SIG-M5 (cell line): Measurements from ENCODE around the gene HTR4.
"Not testable (repeated sequence)": the region's sequence is repeated elsewhere in the genome, so short reads cannot be mapped to it uniquely, and the experiment has no call there.

Experiments
- DNase-seq: peaks from one replicate; lab custom pipeline; 2025; lab: John Stamatoyannopoulos, UW

HTR4 gene, protein sequence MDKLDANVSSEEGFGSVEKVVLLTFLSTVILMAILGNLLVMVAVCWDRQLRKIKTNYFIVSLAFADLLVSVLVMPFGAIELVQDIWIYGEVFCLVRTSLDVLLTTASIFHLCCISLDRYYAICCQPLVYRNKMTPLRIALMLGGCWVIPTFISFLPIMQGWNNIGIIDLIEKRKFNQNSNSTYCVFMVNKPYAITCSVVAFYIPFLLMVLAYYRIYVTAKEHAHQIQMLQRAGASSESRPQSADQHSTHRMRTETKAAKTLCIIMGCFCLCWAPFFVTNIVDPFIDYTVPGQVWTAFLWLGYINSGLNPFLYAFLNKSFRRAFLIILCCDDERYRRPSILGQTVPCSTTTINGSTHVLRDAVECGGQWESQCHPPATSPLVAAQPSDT

DNA sequence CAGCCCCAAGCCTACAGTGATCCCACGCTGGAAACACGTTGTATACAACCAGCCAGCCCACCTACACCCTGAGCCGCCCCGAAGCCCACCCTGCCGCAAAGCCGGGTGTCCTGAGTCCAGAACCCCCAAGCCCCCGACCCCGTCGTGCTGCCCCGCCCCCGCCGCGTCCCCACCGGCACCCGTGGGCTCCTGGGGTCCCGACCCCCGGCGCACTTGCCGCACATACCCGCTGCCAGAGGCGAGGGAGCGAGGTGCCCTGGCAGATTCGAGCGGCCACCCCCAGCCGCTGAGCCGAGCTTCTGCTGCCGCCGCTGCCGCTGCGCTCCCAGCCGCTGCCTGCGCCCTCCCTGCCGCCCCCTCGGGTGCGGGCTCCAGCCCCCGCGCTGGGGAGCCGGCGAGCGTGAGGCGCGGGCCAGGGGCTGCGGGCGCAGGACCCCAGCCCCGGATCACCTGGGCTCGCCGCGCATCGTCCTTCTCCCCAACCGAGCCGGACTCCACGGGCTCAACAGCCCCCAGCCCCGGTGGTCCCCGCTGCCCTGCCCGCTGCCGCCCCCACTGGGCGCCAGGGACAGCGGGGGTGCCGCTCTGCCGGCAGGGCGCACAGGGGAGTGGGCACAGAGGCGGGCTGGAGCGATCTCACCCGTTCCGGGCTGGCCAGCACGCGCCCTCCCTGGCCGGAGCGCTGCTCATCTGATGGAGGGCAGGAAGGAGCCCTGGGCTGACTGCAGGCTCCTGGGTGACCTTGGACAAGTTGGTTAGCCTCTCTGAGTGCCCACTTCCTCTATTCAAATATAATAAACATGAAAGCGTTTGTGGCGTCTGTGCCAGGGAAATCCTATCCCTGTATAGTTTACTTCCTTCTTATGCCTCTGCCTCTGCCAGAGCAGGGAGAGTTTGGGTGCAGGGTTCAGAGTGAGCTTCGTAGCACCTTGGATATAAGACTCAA, at the start of gene HTR4:
Gene HTR4, minus strand, starts transcription at position 692 of the 946 bp plus-strand sequence. CDS start 17,513 bp downstream, outside the sequence.
- no peak for DNase-seq

DNA sequence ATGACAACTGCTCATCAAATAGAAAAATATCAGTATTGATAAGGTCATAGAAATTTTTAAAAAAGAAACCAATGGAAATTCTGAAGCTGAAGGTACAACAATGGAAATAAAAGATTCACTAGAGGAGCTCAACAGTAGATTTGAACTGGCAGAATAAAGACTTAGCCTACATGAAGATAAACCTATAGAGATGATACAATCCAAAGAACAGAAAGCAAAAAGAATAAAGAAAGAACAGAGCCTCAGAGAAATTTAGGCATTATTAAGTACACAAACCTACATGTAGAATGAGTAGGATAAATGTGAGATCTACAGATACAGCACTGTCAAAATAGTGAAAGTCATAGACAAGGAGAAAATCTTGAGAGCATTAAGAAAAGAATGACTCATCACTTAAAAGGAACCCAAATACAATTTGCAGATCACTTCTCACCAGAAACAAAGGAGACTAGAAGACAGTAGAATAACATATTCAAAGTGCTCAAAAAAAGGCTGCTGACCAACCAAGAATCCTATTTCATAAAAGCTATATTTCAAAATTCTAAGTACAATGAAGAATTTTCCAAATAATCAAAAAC, 47.8 kb upstream of the HTR4 start:
- no peak for DNase-seq

DNA sequence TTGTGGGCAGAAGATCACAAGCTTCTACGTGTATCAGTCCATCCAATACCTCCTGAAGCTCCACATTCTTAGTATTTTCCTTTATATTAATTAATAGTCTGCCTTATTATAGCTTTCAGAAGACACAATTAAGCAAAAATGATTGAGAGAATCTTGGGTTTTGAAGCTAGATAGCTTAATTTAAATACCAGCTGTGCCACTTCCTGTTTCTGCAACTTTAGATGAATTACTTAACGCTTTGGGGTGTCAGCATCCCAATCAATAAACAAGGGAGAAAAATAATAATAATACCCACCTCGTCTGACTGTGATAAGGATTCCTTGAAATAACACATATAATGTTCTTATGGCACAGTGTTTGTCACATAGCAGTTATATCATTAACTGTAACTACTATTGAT, 44.7 kb upstream of the HTR4 start:
- DNase-seq = no peak

DNA sequence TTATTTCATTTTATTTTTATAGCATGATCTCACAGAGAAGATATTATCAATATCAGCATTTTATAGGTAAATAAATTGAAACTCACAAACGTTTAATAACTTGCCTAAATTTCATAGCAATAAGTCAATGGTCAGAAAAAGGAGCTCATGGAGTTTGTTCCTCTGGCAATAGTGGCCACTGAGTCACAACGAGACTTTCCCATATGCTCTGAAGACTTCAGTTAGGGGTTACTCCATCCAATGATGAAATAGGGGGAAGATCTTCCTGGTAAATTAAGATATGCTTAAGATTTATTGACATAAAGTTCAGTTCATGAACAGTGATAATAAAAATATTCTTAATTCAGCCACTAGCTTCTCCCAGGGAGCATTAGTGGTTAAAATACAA, 43.5 kb upstream of the HTR4 start:
- DNase-seq = no peak

DNA sequence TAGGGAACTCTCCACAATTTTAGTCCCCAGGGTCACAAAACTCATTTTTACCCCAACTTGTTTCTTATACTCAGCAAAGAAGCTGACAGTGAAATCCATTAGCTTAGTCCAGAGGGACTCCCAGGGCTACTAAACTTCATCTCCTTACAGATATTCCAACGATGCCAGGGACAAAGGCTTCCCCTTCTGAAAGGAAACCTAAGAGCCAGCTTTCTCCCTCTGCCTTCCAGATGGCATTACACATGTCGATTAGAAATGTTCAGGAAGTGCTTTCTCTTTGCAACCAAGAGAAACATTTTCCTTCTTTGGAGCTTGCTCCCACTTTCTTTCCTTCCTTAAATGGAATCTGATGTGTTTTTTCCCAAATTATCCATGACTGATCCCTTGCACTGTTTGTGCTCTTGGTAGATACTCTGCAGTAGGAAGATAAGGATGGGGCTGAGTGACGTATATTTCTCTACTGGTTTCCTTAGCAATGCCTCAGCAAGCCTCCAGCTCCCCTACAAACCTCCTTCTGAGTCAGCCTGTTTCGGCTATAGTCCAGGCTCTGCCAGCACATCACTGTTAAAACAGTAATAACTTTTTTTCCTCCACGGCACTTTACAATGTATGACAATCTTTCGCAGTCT, 43.0 kb upstream of the HTR4 start:
- DNase-seq = no peak

DNA sequence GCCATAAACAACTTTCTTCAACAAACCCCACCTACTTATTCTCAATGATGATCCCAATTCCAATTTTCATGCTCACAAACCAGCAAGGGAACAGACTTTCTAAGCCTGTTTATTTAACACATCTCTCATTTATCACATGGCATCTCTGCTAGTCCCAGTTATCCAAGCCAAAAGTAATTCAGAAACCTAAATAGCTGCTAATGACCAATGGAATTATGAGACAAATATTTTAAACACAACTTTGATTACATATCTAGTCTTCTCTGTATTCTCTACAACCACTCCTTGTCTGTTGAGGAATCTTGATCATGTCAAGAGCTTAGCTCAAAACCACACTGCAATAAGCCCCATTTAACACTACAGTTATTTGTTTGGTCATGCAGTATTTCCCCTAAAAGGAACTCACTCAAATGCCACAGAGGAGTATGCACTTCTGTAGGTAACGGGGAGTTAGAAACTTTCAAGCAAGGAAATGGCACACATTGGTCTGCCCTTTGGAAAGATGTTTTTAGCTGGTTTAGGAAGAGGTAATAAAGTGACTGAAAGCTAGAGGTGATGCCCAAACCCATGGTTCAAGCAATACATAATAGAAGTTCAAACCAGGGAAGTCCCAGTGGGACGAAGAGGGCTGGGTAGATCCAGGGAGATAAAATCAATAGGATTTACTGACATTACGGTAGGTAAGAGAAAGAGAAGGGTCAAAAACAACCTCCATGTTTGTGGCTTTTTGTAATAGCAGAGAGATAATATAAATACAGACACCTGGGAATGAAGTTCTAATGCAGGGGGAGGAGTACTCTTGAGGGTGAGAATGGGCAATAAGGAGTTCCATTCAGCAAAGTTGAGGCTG, 42.1 kb upstream of the HTR4 start:
- DNase-seq = no peak

DNA sequence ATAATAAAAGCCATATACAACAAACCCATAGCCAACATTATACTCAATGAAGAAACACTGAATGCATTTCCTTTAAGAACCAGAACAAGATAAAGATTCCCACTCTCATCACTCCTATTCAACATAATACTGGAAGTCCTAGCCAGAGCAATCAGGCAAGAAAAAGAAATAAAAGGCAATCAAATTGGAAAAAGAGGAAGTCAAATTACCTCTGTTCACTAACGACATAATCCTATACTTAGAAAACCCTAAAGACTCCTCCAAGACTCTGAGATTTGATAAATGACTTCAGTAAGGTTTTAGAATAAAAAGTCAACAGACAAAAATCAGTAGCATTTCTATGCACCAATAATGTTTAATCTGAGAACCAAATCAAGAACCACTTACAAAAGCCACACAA, 36.6 kb upstream of the HTR4 start:
- DNase-seq = no peak

DNA sequence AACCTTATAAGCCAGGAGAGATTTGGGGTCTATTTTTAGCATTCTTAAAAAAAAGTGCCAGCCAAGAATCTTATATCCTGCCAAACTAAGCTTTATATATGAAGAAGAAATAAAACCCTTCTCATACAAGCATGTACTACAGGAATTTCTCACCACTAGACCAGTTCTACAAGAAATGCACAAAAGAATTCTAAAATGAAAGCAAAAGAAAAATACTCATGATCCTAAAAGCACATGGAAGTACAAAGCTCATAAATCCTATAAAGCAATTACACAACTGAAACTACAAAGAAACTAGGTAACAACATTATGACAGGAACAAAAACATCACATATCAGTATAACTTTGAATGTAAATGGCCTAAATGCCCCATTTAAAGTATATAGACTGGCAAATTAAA, 34.5 kb upstream of the HTR4 start:
- no peak for DNase-seq

DNA sequence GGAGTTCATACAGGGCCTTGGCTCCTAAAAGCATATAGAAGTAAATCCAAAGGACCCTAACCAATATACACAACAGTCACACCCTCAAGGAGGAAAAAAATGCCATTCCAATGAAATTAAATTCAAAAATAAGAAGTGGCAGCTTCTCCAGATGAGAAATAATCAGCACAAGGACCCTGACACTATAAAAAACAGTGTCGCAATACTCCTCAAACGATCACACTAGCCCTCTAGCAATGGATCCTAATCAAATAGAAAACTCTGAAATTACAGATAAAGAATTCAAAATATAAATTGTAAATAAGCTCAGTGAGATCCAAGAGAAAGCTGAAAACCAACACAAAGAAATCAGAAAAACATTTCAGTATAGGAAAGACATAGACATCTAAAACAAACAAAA, 33.5 kb upstream of the HTR4 start:
- no peak for DNase-seq

DNA sequence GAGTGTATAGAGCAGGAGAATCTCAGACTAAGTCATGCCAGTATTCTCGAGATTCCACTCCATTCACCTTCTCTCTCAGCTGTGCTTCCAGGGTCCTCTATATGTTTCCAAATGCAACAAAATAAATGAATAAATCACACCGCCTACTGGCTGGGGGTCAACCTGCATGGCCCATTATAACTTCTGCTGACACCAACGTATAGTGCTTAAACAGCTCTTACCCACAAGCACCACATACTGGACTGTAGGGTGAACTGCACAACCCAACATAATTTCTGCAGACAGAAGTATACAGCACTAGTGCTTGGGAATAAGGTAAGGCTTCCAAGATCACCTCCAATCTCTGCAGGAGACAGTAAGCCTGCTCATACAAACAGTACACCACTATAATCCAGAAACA, 33.1 kb upstream of the HTR4 start:
- DNase-seq = no peak

DNA sequence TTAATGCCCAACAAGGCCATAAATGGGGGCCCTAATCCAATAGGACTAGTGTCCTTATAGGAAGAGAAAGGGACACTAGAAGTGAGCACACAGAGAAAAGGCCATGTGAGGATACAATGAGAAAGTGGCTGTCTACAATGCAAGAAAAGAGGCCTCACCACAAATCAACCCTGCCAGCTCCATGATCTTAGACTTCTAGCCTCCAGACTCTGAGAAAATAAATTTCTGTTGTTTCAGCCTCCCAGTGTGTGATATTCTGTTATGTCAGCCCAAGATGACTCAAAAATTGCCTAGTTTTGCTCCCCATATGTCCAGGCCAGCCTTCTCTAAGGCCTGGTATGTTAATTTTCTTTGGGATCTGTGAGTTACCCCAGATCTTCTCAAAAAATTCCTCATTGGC, 32.3 kb upstream of the HTR4 start:
- no peak for DNase-seq

DNA sequence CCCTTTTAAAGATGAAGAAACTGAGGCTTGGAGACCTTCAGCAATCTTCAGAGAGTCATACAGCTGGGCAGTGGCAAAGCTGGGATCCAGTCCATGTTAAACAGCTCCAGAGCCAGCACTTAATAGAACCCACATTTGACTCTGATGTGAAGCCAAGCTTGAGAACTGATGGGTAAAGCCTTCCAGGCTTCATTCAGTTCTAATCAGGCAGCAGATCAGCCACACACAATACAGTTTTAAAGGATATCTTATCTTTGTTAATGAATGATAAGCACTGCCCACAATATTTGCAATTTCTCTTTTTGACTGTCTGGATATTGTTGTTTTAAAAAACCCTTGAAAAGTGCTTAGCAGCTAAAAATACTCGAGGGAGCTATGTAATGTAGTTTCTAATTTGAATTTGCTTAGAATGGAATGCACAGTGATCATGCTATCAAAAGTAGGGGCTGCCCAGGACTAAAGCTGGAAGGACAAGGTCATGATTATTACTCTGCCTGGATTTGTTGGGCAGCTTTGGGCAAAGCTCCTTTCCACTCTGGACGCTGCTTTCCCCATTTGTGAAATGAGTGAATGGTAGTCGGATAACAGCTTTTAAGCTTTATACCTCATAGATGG, 31.3 kb upstream of the HTR4 start:
- DNase-seq = no peak

DNA sequence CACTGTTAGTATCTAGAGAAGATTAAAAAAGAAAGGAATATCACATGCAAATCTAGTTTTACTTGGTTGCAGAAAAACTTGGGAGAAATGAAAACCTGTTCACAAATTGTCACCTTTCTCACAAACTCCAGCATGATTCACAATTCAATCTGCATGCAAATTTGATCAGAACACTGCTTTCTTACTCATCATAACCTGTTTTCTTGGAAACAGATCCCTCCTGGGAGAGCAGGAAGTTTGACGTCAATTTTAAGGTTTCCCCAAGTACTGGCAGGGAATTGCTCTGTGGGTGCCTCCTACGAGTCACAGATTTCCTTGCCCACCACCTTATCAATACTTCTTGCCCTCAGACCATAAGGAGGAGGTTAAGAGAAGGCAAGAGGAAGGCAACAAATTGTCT, 30.2 kb upstream of the HTR4 start:
- no peak for DNase-seq

DNA sequence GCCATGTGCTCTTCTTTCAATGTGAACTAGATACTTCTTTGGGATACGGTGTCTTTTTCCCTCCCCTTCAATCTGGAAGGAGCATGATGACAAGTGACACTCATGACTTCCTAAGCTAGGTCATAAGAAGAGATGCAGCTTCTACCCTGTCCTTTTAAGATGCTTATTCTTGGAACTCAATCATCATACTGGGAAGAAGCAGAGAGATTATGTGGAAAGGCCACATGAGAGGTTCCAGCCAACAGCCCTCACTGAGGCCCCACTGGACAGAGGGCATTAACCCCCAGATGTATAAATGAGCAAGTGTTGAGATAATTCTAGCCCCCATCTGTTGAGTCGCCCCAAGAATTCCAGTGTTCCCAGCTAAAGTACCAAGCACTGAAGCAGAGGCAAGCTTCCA, 29.3 kb upstream of the HTR4 start:
- DNase-seq = no peak

DNA sequence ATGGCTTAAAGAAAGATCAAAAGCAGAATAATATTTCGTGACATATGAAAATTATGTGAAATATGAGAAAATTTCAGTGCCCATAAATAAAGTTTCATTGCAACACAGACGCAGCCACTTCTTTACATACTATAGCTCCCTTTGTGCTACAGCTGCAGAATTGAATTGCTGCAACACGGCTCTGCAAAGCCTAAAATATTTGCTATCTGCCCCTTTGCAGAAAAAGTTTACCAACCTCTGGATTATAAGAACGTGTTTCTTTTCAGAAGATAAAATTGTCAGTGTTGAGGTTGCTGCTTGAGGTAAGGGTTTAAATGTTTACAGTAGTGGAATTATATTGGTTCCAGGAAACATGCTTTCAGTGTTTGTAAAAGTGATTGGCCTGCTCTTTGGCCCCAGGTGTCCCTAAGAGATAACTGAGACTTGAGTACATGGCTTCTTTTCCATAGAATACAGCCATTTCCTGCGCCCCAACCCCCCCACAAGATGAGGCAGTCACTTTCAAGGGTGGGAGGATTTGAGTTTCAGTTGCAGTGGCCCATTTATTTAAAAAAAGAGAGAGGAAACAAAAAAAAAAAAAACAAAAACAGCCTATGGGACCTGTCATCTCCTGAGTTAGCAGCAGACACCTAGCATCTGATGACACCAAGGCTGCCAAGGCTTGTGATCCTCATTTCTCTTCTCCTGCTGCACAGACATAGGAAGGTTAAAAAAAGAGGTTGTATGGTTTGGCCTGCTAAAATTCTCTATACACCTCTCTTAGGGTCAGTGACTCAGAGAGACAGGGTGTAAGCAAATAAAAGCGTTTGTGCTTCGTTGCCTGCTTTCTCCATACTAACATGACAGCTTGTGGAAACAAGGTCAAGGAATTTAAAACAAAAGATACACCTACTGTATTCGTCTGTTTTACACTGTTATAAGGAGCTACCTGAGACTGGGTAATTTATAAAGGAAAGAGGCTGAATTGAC, 28.0 kb upstream of the HTR4 start:
- DNase-seq = no peak

DNA sequence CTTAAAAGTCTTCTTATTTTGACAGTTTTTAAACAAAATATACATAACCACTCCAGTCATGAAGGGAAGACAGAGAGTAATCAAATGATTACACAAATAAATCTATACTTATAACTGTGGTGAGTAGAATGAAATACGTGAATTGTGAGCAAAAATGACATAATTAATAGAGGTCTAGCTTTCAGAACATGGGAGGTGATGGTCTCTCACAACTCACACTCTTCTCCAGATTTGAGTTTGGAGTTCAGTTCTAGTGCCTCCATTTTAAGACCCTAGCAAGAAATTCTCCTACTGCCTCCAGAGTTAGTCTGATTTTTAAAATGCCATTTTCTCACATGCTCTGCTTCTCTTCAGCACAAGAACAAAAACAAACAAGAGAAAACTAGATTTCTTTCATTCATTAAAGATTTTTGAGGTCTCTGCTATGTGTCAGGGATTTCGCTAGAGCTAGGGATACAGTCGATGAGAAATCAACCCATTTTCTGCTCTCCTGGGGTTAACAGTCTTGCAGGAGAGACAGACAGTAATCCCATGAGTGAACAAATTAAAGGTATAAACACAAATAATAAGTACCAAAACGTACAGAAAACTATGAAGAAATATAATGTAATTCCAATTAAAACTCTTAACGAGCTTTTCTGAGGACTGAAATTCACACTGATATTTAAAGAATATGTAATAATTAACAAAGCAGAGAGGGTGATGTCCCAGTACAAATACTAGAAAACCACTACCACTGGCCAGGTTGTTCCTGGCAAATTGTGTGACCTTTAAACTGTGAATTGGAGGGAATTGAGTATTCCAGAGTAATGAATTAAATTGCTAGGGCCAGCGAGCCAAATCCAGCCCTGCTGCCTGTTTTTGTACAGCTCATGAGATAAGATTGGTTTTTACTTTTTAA, 27.1 kb upstream of the HTR4 start:
- no peak for DNase-seq

DNA sequence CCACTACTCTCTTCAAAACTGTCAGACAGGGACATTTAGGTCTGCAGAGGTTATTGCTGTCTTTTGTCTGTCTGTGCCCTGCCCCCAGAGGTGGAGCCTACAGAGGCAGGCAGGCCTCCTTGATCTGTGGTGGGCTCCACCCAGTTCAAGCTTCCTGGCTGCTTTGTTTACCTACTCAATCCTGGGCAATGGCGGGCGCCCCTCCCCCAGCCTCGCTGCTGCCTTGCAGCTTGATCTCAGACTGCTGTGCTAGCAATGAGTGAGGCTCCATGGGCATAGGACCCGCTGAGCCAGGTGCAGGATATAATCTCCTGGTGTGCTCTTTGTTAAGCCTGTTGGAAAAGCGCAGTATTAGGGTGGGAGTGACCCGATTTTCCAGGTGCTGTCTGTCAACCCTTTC, 19.4 kb upstream of the HTR4 start:
- DNase-seq = not testable (repeated sequence)

DNA sequence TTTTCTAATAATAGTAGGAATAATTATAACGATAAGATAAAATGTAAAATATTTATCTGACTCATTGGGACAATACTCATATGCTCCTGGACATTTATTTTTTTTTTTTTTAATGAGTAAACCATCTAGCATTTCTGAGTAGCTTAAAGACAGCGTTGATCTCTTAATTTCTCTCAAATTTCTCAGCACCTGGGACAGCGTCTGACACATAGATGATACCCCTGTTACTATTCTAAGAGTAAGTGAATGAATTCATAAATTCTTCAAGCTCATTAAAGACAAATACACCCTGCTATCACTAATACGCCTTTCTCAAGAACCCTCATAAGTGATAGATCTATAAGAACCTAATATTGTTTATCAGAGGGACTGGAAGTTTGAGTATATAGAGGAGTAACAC, 12.0 kb upstream of the HTR4 start:
- DNase-seq = no peak

DNA sequence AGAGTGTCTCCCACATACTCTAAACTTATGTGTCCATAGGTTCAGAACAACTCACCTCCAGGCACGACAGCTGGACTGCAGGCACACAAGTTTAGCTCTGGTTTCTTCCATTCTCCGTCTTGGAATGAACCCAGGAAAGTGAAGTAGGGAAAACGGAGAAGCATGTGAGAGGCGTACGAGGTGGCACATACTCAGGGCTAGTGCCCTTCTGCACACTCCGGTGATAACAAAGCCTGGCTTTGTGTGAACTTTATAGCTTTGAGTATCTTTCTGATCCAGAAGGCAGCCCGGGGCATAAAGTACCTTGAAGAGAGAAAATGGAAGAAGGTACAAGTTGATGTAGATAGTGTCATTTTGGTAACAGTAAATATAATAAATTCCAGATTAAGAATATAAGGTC, 11.1 kb upstream of the HTR4 start:
- DNase-seq = no peak
